IPS DF 19.7 (cell line): ENCODE data around the gene HLA-DMB.

Source experiments
- DNase-seq: peaks from one replicate; pipeline ENCODE4 v3.0.0-alpha.2; 2013; ENCODE audit warnings: low read depth, low spot score

The HLA-DMB gene

DNA sequence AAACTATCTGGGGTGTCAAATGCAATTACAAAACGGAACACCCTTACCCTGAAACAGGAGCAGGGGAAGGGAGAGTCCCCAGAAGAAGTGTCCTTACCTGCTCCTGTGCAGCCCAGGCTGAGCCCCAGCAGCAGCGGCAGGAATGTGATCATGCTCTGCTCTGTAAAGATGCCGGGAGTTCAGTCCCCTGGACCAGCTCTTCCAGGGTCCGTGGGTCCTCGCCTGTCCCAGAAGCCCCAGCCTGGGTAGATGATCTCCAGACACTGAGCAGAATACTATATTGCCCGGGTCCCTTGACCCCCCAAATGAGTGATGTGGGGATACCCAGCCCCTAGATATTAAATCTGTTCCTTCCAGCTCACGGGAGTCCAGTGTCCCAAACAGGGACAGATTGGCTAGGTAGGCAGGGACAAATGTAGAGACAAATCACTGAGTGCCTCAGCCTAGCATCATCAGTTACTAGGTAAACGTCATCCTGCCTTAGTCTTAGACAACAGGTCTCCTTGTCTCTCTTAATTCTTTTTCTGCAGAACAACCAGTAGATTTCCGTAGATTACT lies at the start of gene HLA-DMB:
Gene HLA-DMB (minus strand): TSS at position 373 of the 558 bp plus-strand sequence. CDS start 221 bp downstream, at position 152.
- peak; percentile 75 for DNase-seq

DNA sequence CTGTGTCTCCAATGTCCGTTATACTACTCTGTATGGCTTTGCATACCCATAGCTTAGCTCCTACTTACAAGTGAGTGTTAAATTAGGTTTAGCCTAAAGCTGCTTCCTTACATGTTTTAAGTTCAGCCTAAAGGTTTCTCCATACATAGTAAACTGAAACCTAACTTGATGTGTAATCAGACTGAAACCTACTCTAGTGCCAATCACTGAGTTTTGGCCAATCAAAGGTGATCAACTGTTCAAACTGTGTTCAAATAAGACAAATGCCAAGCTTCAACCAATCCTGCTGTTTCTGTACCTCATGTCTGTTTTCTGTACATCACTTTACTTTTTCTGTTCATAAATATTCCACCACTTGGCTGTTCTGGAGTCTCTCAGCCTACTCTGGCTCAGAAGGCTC lies 48.5 kb upstream of the HLA-DMB start:
- DNase-seq, result no peak

GRCh38 chr6:32984622-32985389 lies 44.0 kb upstream of the HLA-DMB start:
- DNase-seq, result no peak

- DNase-seq, result no peak
Observed at GRCh38 chr6:32983964-32984621, 43.3 kb upstream of the HLA-DMB start.

- DNase-seq, result no peak
Observed at GRCh38 chr6:32983493-32983848, 42.6 kb upstream of the HLA-DMB start.

- DNase-seq, result no peak
Observed at GRCh38 chr6:32982702-32983492, 42.1 kb upstream of the HLA-DMB start.

GRCh38 chr6:32982084-32982701 lies 41.4 kb upstream of the HLA-DMB start:
- DNase-seq, result no peak

- no peak for DNase-seq
Observed at GRCh38 chr6:32980488-32981038, 39.7 kb upstream of the HLA-DMB start.

- no peak for DNase-seq
Observed at GRCh38 chr6:32979720-32980487, 39.1 kb upstream of the HLA-DMB start.

GRCh38 chr6:32977953-32978324 lies 37.1 kb upstream of the HLA-DMB start:
- no peak for DNase-seq

DNA sequence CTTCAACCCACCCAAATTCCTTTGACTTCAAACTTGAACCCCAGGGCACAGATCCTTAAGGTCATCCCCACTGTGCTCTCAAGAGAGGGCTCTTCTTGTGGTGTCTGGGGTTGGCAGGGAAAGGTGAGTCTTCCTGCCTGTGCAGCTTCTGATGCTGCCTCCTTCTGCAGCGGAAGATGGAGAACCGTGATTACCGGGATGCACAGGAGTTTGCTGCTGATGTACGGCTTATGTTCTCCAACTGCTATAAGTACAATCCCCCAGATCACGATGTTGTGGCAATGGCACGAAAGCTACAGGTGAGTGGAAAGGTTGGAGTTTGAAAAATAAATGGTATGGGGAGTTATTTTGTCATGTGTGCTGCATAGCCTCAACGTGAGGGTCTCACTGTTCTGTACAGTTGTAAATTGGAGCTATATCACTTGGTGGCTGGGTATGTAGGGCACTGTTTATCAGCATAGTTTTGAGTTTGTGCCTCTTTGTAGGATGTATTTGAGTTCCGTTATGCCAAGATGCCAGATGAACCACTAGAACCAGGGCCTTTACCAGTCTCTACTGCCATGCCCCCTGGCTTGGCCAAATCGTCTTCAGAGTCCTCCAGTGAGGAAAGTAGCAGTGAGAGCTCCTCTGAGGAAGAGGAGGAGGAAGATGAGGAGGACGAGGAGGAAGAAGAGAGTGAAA lies 36.6 kb upstream of the HLA-DMB start:
- no peak for DNase-seq

- DNase-seq, result no peak
Observed at GRCh38 chr6:32976334-32977069, 35.7 kb upstream of the HLA-DMB start.

- no peak for DNase-seq
Observed at GRCh38 chr6:32975886-32976285, 35.1 kb upstream of the HLA-DMB start.

- DNase-seq, result no peak
Observed at GRCh38 chr6:32974541-32975308, 33.9 kb upstream of the HLA-DMB start.

DNA sequence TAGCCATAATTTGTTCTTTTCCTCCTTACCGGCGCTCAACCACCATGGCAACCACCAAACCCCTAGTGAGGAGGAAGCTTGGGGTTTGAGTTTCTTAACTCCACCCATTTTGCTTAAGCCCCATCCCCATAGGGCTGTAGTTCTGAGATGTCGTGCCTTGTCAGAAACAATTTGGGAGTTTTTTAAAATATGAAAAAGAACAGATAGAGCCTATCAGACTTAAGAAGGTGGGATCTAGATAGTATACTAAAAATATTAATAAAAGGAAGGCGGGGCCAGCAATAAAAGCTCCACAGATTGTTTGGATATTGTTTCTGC lies 33.1 kb upstream of the HLA-DMB start:
- DNase-seq, result no peak

DNA sequence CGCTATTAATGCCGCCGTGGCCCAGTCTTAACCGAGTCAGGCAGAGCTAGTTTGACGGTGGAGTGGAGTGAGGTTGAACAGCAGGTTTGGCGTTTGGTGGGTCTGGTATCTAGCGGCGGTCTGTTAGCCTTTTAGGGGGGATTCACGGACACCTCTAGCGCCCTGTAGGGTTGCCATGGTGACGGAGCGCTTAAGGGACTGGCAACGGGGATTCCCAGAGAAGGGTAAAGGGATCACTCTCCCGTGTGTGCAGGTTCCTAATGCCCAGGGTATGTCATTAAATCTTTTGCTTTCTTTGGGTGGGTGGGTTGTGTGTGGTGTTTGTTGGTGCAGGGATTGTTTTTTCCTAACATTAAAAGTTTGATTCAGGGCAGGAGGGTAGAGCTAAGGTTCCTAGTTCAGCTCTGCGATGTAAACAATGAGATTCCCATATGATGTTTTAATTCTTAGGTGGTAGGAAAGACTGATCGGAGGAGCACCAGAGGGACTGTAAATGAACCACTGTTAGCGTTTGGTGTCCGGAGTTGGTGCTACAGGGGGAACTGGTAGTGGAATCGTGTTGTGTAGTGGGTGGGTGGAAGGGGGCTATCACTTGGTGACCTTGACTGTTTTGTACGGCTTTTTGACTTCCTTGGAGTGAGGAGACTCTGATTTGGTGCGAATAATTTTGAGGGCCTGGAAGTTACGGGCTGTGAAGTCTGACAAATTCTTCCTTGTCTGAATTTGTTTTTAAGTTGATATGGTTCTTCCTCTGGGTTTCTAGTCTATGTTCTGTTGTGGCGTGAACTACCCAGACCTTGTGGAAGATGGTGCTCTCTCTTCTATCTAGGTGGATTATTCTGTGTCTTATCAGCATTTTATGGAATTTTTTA lies 32.6 kb upstream of the HLA-DMB start:
- DNase-seq, result no peak

GRCh38 chr6:32972353-32973143 lies 31.7 kb upstream of the HLA-DMB start:
- no peak for DNase-seq
